ENCODE measurements around the gene SCN11A. TPM values are rescaled to one million over a fixed set of nuclear protein-coding genes. Genes with fewer than 3 reads are reported as not detected.

Gene SCN11A
- total RNA-seq, 1 experiment from 2014 or later: not detected

GRCh38 chr3:39097716-39098472, 46.1 kb upstream of the SCN11A start:
- Histone ChIP-seq H3K27me3 (replicated peaks; ENCODE audit: control insufficient read depth, insufficient read depth, low read length) (no peaks in the 10 kb centered on the region), H3K4me3 (ENCODE audit: low read depth, low read length) (no peak overlapping the region), H3K4me1 (no peaks in the 10 kb centered on the region), H3K9me3 (no peaks in the 10 kb centered on the region), H3K36me3 (ENCODE audit: control insufficient read depth, insufficient read depth, low read length) (peaks cover 5% of the 10 kb centered on the region)
- ChIA-PET POLR2A (no interaction called here), CTCF (interaction anchor here (0.6 kb wide), 1 partner anchor 10 kb away, joined by 3 read pairs; the partner anchor contains the start of genes GORASP1 and TTC21A)
- BruUV-seq (replicated peaks): no TSS peak
- H3K9me3 Mint-ChIP-seq (ENCODE audit: unreplicated experiment): no peaks in the 10 kb centered on the region
- DNase-seq: no peak
- no peak overlapping the region for H3K4me3 Mint-ChIP-seq (ENCODE audit: unreplicated experiment)
- H3K36me3 Mint-ChIP-seq (ENCODE audit: insufficient read depth, unreplicated experiment): peaks cover 29% of the 10 kb centered on the region
- no peak for TF ChIP-seq CTCF (IDR thresholded peaks at IDR 0.05; ENCODE audit: insufficient read depth in 1 of 2, low read depth in 1 of 2, low read length in 1 of 2, severe bottlenecking in 1 of 2, unreplicated experiment in 1 of 2)
- H3K27ac Mint-ChIP-seq (ENCODE audit: unreplicated experiment): no peak overlapping the region
- H3K27me3 Mint-ChIP-seq (ENCODE audit: insufficient read depth, unreplicated experiment): no peaks in the 10 kb centered on the region
- intact Hi-C loops (cut with micrococcal nuclease; ENCODE audit: unreplicated experiment): no loop called here
- no peaks in the 10 kb centered on the region for H3K4me1 Mint-ChIP-seq (ENCODE audit: low read depth, unreplicated experiment)

GRCh38 chr3:39096775-39097174, 45.0 kb upstream of the SCN11A start:
- Mint-ChIP-seq H3K27ac (ENCODE audit: unreplicated experiment) (no peak overlapping the region), H3K4me3 (ENCODE audit: unreplicated experiment) (no peak overlapping the region), H3K36me3 (ENCODE audit: insufficient read depth, unreplicated experiment) (peaks cover 23% of the 10 kb centered on the region), H3K27me3 (ENCODE audit: insufficient read depth, unreplicated experiment) (no peaks in the 10 kb centered on the region), H3K9me3 (ENCODE audit: unreplicated experiment) (no peaks in the 10 kb centered on the region), H3K4me1 (ENCODE audit: low read depth, unreplicated experiment) (no peaks in the 10 kb centered on the region)
- H3K36me3 ChIP-seq (ENCODE audit: control insufficient read depth, insufficient read depth, low read length): peaks cover 3% of the 10 kb centered on the region
- H3K4me1 ChIP-seq: no peaks in the 10 kb centered on the region
- CTCF ChIA-PET: no interaction called here
- H3K4me3 ChIP-seq (ENCODE audit: low read depth, low read length): no peak overlapping the region
- POLR2A ChIA-PET: no interaction called here
- H3K9me3 ChIP-seq: no peaks in the 10 kb centered on the region
- intact Hi-C loops (cut with micrococcal nuclease; ENCODE audit: unreplicated experiment): no loop called here
- no peaks in the 10 kb centered on the region for H3K27me3 ChIP-seq (replicated peaks; ENCODE audit: control insufficient read depth, insufficient read depth, low read length)
- no peak for TF ChIP-seq CTCF (IDR thresholded peaks at IDR 0.05; ENCODE audit: insufficient read depth in 1 of 2, low read depth in 1 of 2, low read length in 1 of 2, severe bottlenecking in 1 of 2, unreplicated experiment in 1 of 2)
- DNase-seq: no peak
- BruUV-seq (replicated peaks): TSS peak; percentile 11

- H3K27me3 ChIP-seq (replicated peaks; ENCODE audit: control insufficient read depth, insufficient read depth, low read length): no peaks in the 10 kb centered on the region
- peaks cover 1% of the 10 kb centered on the region for H3K36me3 ChIP-seq (ENCODE audit: control insufficient read depth, insufficient read depth, low read length)
- no peak overlapping the region for H3K27ac Mint-ChIP-seq (ENCODE audit: unreplicated experiment)
- H3K4me3 Mint-ChIP-seq (ENCODE audit: unreplicated experiment): no peak overlapping the region
- BruUV-seq (replicated peaks): no TSS peak
- peaks cover 23% of the 10 kb centered on the region for H3K36me3 Mint-ChIP-seq (ENCODE audit: insufficient read depth, unreplicated experiment)
- no peaks in the 10 kb centered on the region for H3K27me3 Mint-ChIP-seq (ENCODE audit: insufficient read depth, unreplicated experiment)
- H3K4me3 ChIP-seq (ENCODE audit: low read depth, low read length): no peak overlapping the region
- CTCF ChIA-PET: no interaction called here
- no peaks in the 10 kb centered on the region for H3K9me3 ChIP-seq
- H3K4me1 Mint-ChIP-seq (ENCODE audit: low read depth, unreplicated experiment): no peaks in the 10 kb centered on the region
- intact Hi-C loops (cut with micrococcal nuclease; ENCODE audit: unreplicated experiment): no loop called here
- H3K9me3 Mint-ChIP-seq (ENCODE audit: unreplicated experiment): no peaks in the 10 kb centered on the region
- no peak for DNase-seq
- H3K4me1 ChIP-seq: no peaks in the 10 kb centered on the region
- no peak for TF ChIP-seq CTCF (IDR thresholded peaks at IDR 0.05; ENCODE audit: insufficient read depth in 1 of 2, low read depth in 1 of 2, low read length in 1 of 2, severe bottlenecking in 1 of 2, unreplicated experiment in 1 of 2)
- POLR2A ChIA-PET: no interaction called here
Measured at GRCh38 chr3:39095778-39096177, 44.0 kb upstream of the SCN11A start.
